Keratinocyte (primary cell): ENCODE measurements around the gene PSG1. TPM values are rescaled to one million over a fixed set of nuclear protein-coding genes. Genes with fewer than 3 reads are reported as not detected.
"Not testable (repeated sequence)": the region's sequence is repeated elsewhere in the genome, so short reads cannot be mapped to it uniquely, and the experiment has no call there.

Experiments used
- DNase-seq: peaks from one replicate; pipeline ENCODE4 v3.0.0-alpha.2; 2011; ENCODE audit warnings: low read depth, missing footprints, low spot score
- FAIRE-seq: peaks from 2 replicates; lab custom pipeline; 2011; peaks lifted over from hg19 to GRCh38; lab: Jason Lieb, UNC
- H2AFZ ChIP-seq: 2 replicates; pipeline ENCODE4 v1.6.0; 2012; ENCODE audit warnings: low read length, control low read depth, inconsistent platforms; ENCODE audit not compliant: control insufficient read depth
- H3K27ac ChIP-seq: 2 replicates; pipeline ENCODE4 v1.5.1; 2011; ENCODE audit warnings: low read length; ENCODE audit not compliant: control insufficient read depth, insufficient read depth
- H3K27me3 ChIP-seq: 3 replicates; pipeline ENCODE4 v1.6.0; 2011; ENCODE audit warnings: low read length; ENCODE audit not compliant: control insufficient read depth, insufficient read depth; ENCODE audit errors: extremely low read depth
- H3K36me3 ChIP-seq, 2 experiments: 2 replicates in 1 of 2; 3 replicates in 1 of 2; pipeline ENCODE4 v1.5.1; 2011; ENCODE audit warnings: low read length in 2 of 2, mild to moderate bottlenecking in 1 of 2; ENCODE audit not compliant: control insufficient read depth in 2 of 2, insufficient read depth in 2 of 2; ENCODE audit errors: extremely low read depth in 1 of 2
- H3K4me1 ChIP-seq: 3 replicates; pipeline ENCODE4 v1.5.1; 2011; ENCODE audit warnings: low read length; ENCODE audit not compliant: control insufficient read depth, insufficient read depth; ENCODE audit errors: extremely low read depth
- H3K4me2 ChIP-seq: 3 replicates; pipeline ENCODE4 v1.6.0; 2011; ENCODE audit warnings: low read depth, low read length; ENCODE audit not compliant: control insufficient read depth, insufficient read depth; ENCODE audit errors: extremely low read depth
- H3K4me3 ChIP-seq, 3 experiments: fragments of 200-600 bp in 1 of 3; sonication (generic) in 1 of 3; 2 replicates in 2 of 3; 3 replicates in 1 of 3; pipeline ENCODE4 v1.5.1; 2011 to 2016; ENCODE audit warnings: low read length in 3 of 3, mild to moderate bottlenecking in 3 of 3, control low read depth in 2 of 3, inconsistent platforms in 1 of 3, low read depth in 1 of 3, mixed read lengths in 1 of 3, mixed run types in 1 of 3, moderate library complexity in 1 of 3; ENCODE audit not compliant: control insufficient read depth in 2 of 3, insufficient read depth in 2 of 3; ENCODE audit errors: extremely low read depth in 1 of 3
- H3K79me2 ChIP-seq: 2 replicates; pipeline ENCODE4 v1.6.0; 2012; ENCODE audit warnings: low read length; ENCODE audit not compliant: control insufficient read depth, insufficient read depth
- H3K9ac ChIP-seq: 3 replicates; pipeline ENCODE4 v1.6.0; 2011; ENCODE audit warnings: low read length; ENCODE audit not compliant: control insufficient read depth, insufficient read depth; ENCODE audit errors: extremely low read depth
- H3K9me1 ChIP-seq: 3 replicates; pipeline ENCODE4 v1.6.0; 2011; ENCODE audit warnings: low read length; ENCODE audit not compliant: control insufficient read depth, insufficient read depth; ENCODE audit errors: extremely low read depth
- H3K9me3 ChIP-seq: 2 replicates; pipeline ENCODE4 v1.5.1; 2012; ENCODE audit warnings: low read depth, low read length; ENCODE audit not compliant: control insufficient read depth
- H4K20me1 ChIP-seq: 3 replicates; pipeline ENCODE4 v1.6.0; 2011; ENCODE audit warnings: low read length; ENCODE audit not compliant: control insufficient read depth, insufficient read depth; ENCODE audit errors: extremely low read depth
- EZH2 ChIP-seq: IDR thresholded peaks from one replicate; pipeline ENCODE4 v1.6.1; 2012; ENCODE audit warnings: inconsistent platforms, mild to moderate bottlenecking, low read length, moderate library complexity
- dilution Hi-C: fragments of 300-500 bp; cut with MboI; formaldehyde crosslinking; loops from one replicate; pipeline ENCODE4 v1.7.0; 2020; ENCODE audit warnings: low sequenced_read_pairs; ENCODE audit not compliant: extremely low pct_ligation_motif_present
- polyA plus RNA-seq, 5 experiments: library from polyadenylated mRNA; depleted of rRNA in 3 of 5; stranded (reverse) in 3 of 5; stranded (forward) in 1 of 5; unstranded in 1 of 5; fragments of >200 nt; gene quantifications; 1 replicate in 1 of 5; 2 replicates in 3 of 5; 3 replicates in 1 of 5; pipeline versions ENCODE4 v1.2.1 to v1.2.3, GENCODE V29; 2011 to 2012; ENCODE audit warnings: missing spikeins in 2 of 5, low read depth in 1 of 5, low replicate concordance in 1 of 5
- TF ChIP-seq, protein P1 (sequence below), 3 experiments: IDR thresholded peaks in 1 of 3; conservative IDR thresholded peaks in 1 of 3; optimal IDR thresholded peaks in 1 of 3; 2 replicates in 2 of 3; 3 replicates in 1 of 3; pipeline versions ENCODE3 to v1.5.1; 2011; ENCODE audit warnings: low read length in 3 of 3, mild to moderate bottlenecking in 3 of 3, moderate library complexity in 2 of 3, control low read depth in 1 of 3, inconsistent platforms in 1 of 3; ENCODE audit not compliant: insufficient read depth in 2 of 3; ENCODE audit errors: extremely low read depth in 1 of 3

PSG1 gene
- polyA plus RNA-seq, 1 donor (not counting 4 experiments of a cell fraction or from before 2014, with no cell fraction given), result 0.24 TPM

DNA sequence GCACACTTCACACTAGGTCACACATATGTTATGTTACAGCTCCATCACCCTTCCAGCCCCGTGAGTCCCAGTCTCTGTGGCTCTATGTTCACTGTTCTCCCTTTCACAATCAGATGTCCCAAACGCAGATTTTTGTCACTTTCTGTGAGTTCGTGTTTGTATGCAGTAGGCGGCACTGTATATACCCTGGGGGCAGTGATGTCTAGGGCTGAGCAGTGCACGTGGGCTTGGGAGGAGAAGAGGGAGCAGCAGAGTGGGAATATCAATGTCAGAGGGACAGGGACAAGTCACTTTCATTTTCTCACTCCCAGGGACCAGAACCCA is 22.0 kb downstream of the PSG1 start:
- H3K9me1 ChIP-seq, result no peaks in the 10 kb centered on the region
- no peaks in the 10 kb centered on the region for H3K36me3 ChIP-seq
- no peak overlapping the region for H3K27ac ChIP-seq
- H3K4me2 ChIP-seq, result no peak overlapping the region
- no peak overlapping the region for H3K4me3 ChIP-seq
- FAIRE-seq (no peak), DNase-seq (no peak)
- no peak overlapping the region for H2AFZ ChIP-seq
- H4K20me1 ChIP-seq, result no peaks in the 10 kb centered on the region
- H3K27me3 ChIP-seq, result no peaks in the 10 kb centered on the region
- H3K9me3 ChIP-seq, result no peaks in the 10 kb centered on the region
- H3K9ac ChIP-seq, result no peak overlapping the region
- no peak for TF ChIP-seq EZH2
- TF ChIP-seq, protein P1, sequence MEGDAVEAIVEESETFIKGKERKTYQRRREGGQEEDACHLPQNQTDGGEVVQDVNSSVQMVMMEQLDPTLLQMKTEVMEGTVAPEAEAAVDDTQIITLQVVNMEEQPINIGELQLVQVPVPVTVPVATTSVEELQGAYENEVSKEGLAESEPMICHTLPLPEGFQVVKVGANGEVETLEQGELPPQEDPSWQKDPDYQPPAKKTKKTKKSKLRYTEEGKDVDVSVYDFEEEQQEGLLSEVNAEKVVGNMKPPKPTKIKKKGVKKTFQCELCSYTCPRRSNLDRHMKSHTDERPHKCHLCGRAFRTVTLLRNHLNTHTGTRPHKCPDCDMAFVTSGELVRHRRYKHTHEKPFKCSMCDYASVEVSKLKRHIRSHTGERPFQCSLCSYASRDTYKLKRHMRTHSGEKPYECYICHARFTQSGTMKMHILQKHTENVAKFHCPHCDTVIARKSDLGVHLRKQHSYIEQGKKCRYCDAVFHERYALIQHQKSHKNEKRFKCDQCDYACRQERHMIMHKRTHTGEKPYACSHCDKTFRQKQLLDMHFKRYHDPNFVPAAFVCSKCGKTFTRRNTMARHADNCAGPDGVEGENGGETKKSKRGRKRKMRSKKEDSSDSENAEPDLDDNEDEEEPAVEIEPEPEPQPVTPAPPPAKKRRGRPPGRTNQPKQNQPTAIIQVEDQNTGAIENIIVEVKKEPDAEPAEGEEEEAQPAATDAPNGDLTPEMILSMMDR (optimal IDR thresholded peaks at IDR 0.05 in 1 of 3, IDR thresholded peaks at IDR 0.05 in 1 of 3, conservative IDR thresholded peaks at IDR 0.05 in 1 of 3; ENCODE audit: extremely low read depth in 1 of 3, insufficient read depth in 2 of 3, low read length in 3 of 3), result no peak
- dilution Hi-C loops, result no loop called here
- H3K79me2 ChIP-seq, result no peaks in the 10 kb centered on the region
- peaks cover 8% of the 10 kb centered on the region for H3K4me1 ChIP-seq

DNA sequence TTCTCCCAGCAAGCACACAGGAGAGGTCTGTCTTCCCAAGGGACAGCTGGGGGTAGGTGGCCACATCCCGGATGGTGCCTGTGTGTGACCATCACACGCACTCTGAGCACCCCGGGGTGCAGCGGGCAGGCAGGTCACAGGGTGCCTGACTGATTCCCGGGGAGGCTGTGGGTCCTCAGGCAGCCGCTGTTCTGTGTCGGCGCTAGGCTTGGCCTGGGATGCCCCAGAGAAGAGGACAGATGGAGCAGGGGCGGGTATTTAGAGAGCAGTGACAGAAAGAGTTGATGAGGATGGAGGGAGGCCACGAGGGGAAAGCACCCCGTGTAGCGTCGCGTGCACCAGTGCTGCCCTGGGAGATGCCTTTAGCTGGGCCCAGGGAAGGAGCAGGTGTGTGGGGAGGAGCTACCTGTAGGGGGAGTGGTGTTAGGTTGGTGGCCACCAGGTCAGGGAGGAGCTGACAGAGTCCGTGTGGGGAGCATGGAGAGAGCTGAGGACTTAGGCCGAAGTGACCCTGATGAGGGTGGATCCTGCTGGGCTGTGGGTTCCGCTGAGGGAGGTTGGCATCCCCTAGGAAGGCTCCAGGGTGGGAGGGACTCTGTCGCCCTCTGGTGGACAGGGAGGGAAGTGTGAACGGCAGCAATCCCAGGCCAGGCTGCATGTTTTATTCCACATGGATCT is 22.5 kb downstream of the PSG1 start:
- TF ChIP-seq, protein P1 (optimal IDR thresholded peaks at IDR 0.05 in 1 of 3, IDR thresholded peaks at IDR 0.05 in 1 of 3, conservative IDR thresholded peaks at IDR 0.05 in 1 of 3; ENCODE audit: extremely low read depth in 1 of 3, insufficient read depth in 2 of 3, low read length in 3 of 3), result peak; percentile 46 to 78 (median 70)
- H3K9ac ChIP-seq, H3K9me3 ChIP-seq, H3K27me3 ChIP-seq, H3K27ac ChIP-seq, DNase-seq, H4K20me1 ChIP-seq, H2AFZ ChIP-seq, H3K4me3 ChIP-seq, dilution Hi-C loops, H3K36me3 ChIP-seq, H3K79me2 ChIP-seq, H3K9me1 ChIP-seq, H3K4me2 ChIP-seq: not testable (repeated sequence)
- peaks cover 13% of the 10 kb centered on the region for H3K4me1 ChIP-seq
- peak; percentile 17 for FAIRE-seq

DNA sequence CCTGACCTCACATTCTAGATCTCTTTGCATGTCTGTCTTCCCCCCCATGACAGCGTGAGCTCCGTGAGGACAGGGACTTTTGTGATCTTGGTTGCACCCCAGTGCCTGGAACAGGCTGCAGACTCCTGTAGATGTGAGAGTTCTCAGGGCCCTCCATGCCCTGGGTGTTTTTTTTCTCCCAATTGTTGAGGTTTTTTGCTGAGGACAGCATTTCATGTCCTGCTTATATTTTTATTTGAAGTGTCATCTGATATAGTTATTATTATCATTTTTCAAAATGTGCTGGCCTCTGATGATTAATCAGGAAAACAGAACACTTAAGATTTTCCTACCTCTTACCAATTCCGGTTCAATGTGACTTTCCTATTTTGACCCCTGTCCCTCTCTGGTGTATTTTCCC is 24.8 kb downstream of the PSG1 start:
- H3K27me3 ChIP-seq, H3K27ac ChIP-seq, H3K4me2 ChIP-seq, dilution Hi-C loops, H3K9me3 ChIP-seq, H3K36me3 ChIP-seq, H2AFZ ChIP-seq, H3K9ac ChIP-seq, DNase-seq, H3K9me1 ChIP-seq, H3K4me3 ChIP-seq, H4K20me1 ChIP-seq, H3K79me2 ChIP-seq, FAIRE-seq: not testable (repeated sequence)
- peaks cover 30% of the 10 kb centered on the region for H3K4me1 ChIP-seq

DNA sequence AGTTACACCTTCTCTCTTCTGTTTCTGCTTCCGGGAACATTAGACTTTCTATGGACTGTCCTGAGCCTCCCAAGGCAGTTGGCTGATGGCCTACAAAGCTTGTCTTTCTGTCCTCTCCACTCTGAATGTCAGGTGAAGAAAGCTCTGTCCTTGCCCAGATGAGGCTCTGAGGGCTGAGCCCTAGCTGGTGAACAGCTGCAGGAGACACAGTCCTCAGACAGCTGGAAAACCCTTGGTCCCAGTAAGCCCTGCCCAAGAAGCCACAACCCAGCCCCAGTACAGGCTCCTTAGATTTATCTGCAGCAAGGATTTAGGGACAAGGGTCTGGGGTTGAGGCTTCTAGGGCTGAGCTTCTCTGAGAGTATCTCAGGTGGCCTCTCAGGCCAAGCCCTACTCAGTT is 26.3 kb downstream of the PSG1 start:
- dilution Hi-C loops, H3K79me2 ChIP-seq, H3K9me3 ChIP-seq, H3K4me3 ChIP-seq, FAIRE-seq, H4K20me1 ChIP-seq, H3K9me1 ChIP-seq, DNase-seq, H3K27me3 ChIP-seq, H3K36me3 ChIP-seq: not testable (repeated sequence)
- H3K27ac ChIP-seq, result peak overlapping the region; percentile 91
- H3K4me1 ChIP-seq, result peaks cover 30% of the 10 kb centered on the region
- H3K9ac ChIP-seq, result peak overlapping the region; percentile 9
- H3K4me2 ChIP-seq, result peak overlapping the region; percentile 45
- peak overlapping the region; percentile 26 for H2AFZ ChIP-seq
